Inflammatory macrophage (primary cell): ENCODE data around the gene SRM.
A peak's percentile ranks its signal among the peaks of the same experiment; 100 is the strongest.

Source experiments
- DNase-seq, 2 donors: peaks; one replicate each; pipeline ENCODE4 v3.0.0-alpha.2; 2020 to 2022

The SRM gene

DNA sequence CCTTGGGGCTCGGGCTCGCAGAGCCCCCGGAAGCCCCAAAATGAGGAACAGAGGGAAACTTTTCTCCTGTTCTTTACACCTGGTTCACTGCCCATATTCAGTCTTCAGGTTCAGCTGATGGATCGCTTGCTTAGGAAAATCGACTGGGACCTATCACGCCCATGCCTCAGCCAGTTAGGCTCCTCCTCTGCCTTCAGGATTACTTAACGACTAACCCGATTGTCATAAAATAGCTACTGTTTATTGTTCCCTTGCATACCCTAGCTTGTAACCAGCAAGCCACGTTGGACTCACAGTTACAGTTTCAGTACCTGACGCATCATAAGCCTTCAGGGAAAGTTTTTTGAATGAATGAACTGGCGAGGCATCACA, 46.7 kb downstream of the SRM start:
- DNase-seq, result no peak

DNA sequence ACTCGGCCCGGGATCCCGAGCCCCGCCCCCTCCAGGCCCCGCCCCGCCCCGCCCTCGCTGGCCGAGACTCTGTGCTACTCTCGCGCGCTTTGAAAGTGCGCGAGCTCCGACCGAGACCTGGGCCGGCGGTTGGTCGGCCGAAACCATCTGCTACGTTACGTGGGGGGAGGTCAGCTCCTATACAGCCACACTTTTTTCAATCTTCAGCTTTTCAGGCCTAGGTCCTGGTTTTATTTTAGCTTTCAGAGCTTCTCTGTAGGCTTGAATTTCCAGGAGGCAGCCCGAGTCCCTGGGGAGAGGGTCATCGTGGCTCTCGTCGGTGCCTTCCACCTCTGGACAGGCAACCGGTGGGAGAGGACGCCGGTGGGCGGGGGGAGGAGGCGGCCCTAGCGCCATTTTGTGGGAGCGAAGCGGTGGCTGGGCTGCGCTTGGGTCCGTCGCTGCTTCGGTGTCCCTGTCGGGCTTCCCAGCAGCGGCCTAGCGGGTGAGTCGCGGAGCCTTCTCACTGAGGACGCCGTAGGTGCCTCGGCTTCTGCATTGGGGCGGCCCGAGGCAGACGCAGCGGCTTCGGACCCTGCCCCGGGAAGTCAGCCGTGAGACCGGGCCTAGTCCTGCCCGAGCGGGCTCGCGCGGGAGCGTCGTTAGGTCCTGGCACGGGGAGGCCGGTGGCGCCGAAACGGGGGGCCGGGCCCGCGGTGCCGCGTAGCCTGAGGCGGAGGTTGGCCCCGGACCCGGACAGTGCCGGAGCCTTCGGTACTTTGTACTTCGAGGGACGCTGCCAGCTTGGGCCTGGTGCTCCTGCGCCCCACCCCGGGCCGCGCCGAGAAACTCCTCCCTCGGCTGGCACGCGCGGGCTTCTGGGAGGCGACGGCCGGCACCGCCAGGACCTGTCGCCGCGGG, 47.3 kb downstream of the SRM start, which contains the start of gene TARDBP:
TARDBP (plus strand) TSS at position 395 of the 900 bp plus-strand sequence. CDS start 1,074 bp downstream, outside the sequence.
- DNase-seq, result peak; percentile 84 to 90
